HepG2 (cell line): Measurements from ENCODE around the gene MIF. TPM values are rescaled to one million over a fixed set of nuclear protein-coding genes. Genes with fewer than 3 reads are reported as not detected.
A peak's percentile ranks its signal among the peaks of the same experiment; 100 is the strongest.

Experiments
- ATF7-NPFF ChIP-seq: sonication (generic); formaldehyde crosslinking; IDR thresholded peaks from 2 replicates; pipeline ENCODE4 v1.8.1; 2023; ENCODE audit warnings: mild to moderate bottlenecking, low read depth, missing genetic modification reagents, moderate library complexity
- HOXA3 ChIP-seq: sonication (generic); formaldehyde crosslinking; IDR thresholded peaks from 2 replicates; pipeline ENCODE4 v1.5.0; 2020; ENCODE audit warnings: missing genetic modification reagents
- HOXA9 ChIP-seq: sonication (generic); formaldehyde crosslinking; IDR thresholded peaks from 2 replicates; pipeline ENCODE4 v1.8.1; 2022; ENCODE audit warnings: missing genetic modification reagents, mild to moderate bottlenecking, moderate library complexity, borderline replicate concordance
- KLF12 ChIP-seq: sonication (generic); formaldehyde crosslinking; IDR thresholded peaks from 2 replicates; pipeline ENCODE4 v1.4.0; 2020; ENCODE audit warnings: missing genetic modification reagents, borderline replicate concordance
- NONO ChIP-seq, 2 experiments: fragments of 450-650 bp in 1 of 2; sonication (generic) in 1 of 2; formaldehyde crosslinking in 1 of 2; IDR thresholded peaks in 1 of 2; conservative IDR thresholded peaks in 1 of 2; 2 replicates each; pipeline versions ENCODE4 v1.6.1 to v1.8.0; 2017 to 2022; ENCODE audit warnings: mild to moderate bottlenecking in 1 of 2, missing genetic modification reagents in 1 of 2, moderate library complexity in 1 of 2
- PTBP1 ChIP-seq: fragments of 200-400 bp; formaldehyde crosslinking; IDR thresholded peaks from 2 replicates; pipeline ENCODE4 v1.6.1; 2018; ENCODE audit warnings: low read length, low read depth; ENCODE audit not compliant: poor library complexity, severe bottlenecking
- SALL1 ChIP-seq: sonication (generic); formaldehyde crosslinking; IDR thresholded peaks from 2 replicates; pipeline ENCODE4 v1.8.0; 2022; ENCODE audit warnings: mild to moderate bottlenecking, missing genetic modification reagents
- SNAPC2 ChIP-seq: sonication (generic); formaldehyde crosslinking; IDR thresholded peaks from 2 replicates; pipeline ENCODE4 v1.8.1; 2022; ENCODE audit warnings: mild to moderate bottlenecking, missing genetic modification reagents
- TCF12 ChIP-seq, 2 experiments: fragments of 450-650 bp in 1 of 2; sonication (generic) in 1 of 2; formaldehyde crosslinking in 1 of 2; IDR thresholded peaks; 2 replicates each; pipeline versions ENCODE4 v1.6.1 to v1.8.0; 2017 to 2022; ENCODE audit warnings: antibody characterized with exemption in 1 of 2, mild to moderate bottlenecking in 1 of 2, missing genetic modification reagents in 1 of 2, moderate library complexity in 1 of 2
- ZC3H13 ChIP-seq: sonication (generic); formaldehyde crosslinking; IDR thresholded peaks from 2 replicates; pipeline ENCODE4 v1.8.1; 2023; ENCODE audit warnings: mild to moderate bottlenecking, missing genetic modification reagents, moderate library complexity
- ZNF260 ChIP-seq: sonication (generic); formaldehyde crosslinking; IDR thresholded peaks from 2 replicates; pipeline ENCODE4 v1.4.0; 2020; ENCODE audit warnings: missing genetic modification reagents, low read depth, mild to moderate bottlenecking, borderline replicate concordance
- ZNF563 ChIP-seq: sonication (generic); formaldehyde crosslinking; IDR thresholded peaks from 2 replicates; pipeline ENCODE4 v1.8.0; 2022; ENCODE audit warnings: mild to moderate bottlenecking, moderate library complexity, missing genetic modification reagents
- ZNF607 ChIP-seq: sonication (generic); formaldehyde crosslinking; IDR thresholded peaks from 2 replicates; pipeline ENCODE4 v1.5.1; 2020; ENCODE audit warnings: missing genetic modification reagents, mild to moderate bottlenecking, borderline replicate concordance
- ZNF781 ChIP-seq: sonication (generic); formaldehyde crosslinking; IDR thresholded peaks from 2 replicates; pipeline ENCODE4 v1.5.1; 2020; ENCODE audit warnings: borderline replicate concordance, mild to moderate bottlenecking, missing genetic modification reagents; ENCODE audit errors: not compliant biosample characterization
- ZSCAN21 ChIP-seq: sonication (generic); formaldehyde crosslinking; IDR thresholded peaks from 2 replicates; pipeline ENCODE4 v1.8.0; 2022; ENCODE audit warnings: mild to moderate bottlenecking, missing genetic modification reagents, moderate library complexity, borderline replicate concordance
- polyA plus RNA-seq, 8 experiments: library from polyadenylated mRNA; depleted of rRNA in 3 of 8; stranded (reverse) in 7 of 8; unstranded in 1 of 8; fragments of >200 nt; fragmentation: Illumina TruSeq in 4 of 8; extraction: Trizol in 4 of 8; gene quantifications; 2 replicates each; pipeline versions ENCODE4 v1.2.1 to v1.2.3, GENCODE V29; 2011 to 2016; ENCODE audit warnings: low read depth in 4 of 8, missing spikeins in 1 of 8, mixed read lengths in 1 of 8; ENCODE audit not compliant: insufficient read depth in 1 of 8
- total RNA-seq, 5 experiments: library from RNA; depleted of rRNA; stranded (reverse); fragments of >200 nt; fragmentation: Illumina TruSeq; extraction: Trizol; gene quantifications; 2 replicates each; pipeline ENCODE4 v1.2.3, GENCODE V29; 2016; ENCODE audit warnings: low read depth in 1 of 5
- TF ChIP-seq, protein P1 (sequence below): sonication (generic); formaldehyde crosslinking; IDR thresholded peaks from 2 replicates; pipeline ENCODE4 v1.5.0; 2020; ENCODE audit warnings: missing genetic modification reagents, mild to moderate bottlenecking, borderline replicate concordance
- TF ChIP-seq, protein P2 (sequence below): sonication (generic); formaldehyde crosslinking; IDR thresholded peaks from 2 replicates; pipeline ENCODE4 v1.8.0; 2022; ENCODE audit warnings: mild to moderate bottlenecking, missing genetic modification reagents; ENCODE audit not compliant: insufficient replicate concordance
- TF ChIP-seq, protein P3 (sequence below): IDR thresholded peaks from 2 replicates; pipeline ENCODE4 v1.6.1; 2012; ENCODE audit warnings: inconsistent platforms
- TF ChIP-seq, protein P4 (sequence below): sonication (generic); formaldehyde crosslinking; IDR thresholded peaks from 2 replicates; pipeline ENCODE4 v1.4.0; 2020; ENCODE audit warnings: missing genetic modification reagents
- TF ChIP-seq, protein P5 (sequence below): IDR thresholded peaks from 2 replicates; pipeline ENCODE4 v1.6.1; 2018; ENCODE audit warnings: missing genetic modification reagents

Gene MIF
- total and polyA plus RNA-seq, 2 of the 13 experiments (the other 11 are each of a cell fraction or from before 2014, with no cell fraction given), result 634 to 675 TPM

DNA sequence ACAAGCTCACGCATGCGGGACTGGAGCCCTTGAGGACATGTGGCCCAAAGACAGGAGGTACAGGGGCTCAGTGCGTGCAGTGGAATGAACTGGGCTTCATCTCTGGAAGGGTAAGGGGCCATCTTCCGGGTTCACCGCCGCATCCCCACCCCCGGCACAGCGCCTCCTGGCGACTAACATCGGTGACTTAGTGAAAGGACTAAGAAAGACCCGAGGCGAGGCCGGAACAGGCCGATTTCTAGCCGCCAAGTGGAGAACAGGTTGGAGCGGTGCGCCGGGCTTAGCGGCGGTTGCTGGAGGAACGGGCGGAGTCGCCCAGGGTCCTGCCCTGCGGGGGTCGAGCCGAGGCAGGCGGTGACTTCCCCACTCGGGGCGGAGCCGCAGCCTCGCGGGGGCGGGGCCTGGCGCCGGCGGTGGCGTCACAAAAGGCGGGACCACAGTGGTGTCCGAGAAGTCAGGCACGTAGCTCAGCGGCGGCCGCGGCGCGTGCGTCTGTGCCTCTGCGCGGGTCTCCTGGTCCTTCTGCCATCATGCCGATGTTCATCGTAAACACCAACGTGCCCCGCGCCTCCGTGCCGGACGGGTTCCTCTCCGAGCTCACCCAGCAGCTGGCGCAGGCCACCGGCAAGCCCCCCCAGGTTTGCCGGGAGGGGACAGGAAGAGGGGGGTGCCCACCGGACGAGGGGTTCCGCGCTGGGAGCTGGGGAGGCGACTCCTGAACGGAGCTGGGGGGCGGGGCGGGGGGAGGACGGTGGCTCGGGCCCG lies at the start of gene MIF (continued):
- TF ChIP-seq, protein P1, sequence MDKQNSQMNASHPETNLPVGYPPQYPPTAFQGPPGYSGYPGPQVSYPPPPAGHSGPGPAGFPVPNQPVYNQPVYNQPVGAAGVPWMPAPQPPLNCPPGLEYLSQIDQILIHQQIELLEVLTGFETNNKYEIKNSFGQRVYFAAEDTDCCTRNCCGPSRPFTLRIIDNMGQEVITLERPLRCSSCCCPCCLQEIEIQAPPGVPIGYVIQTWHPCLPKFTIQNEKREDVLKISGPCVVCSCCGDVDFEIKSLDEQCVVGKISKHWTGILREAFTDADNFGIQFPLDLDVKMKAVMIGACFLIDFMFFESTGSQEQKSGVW (CRISPR knock-in tag), result 0 out of 2 replicates have a peak, but pooled peaks have one; percentile 2
- TF ChIP-seq ZC3H13 (CRISPR knock-in tag) (peak; percentile 86; the same call in 1 of the 2 replicates), SNAPC2 (CRISPR knock-in tag) (peak; percentile 72; the same call in 1 of the 2 replicates), ZSCAN21 (CRISPR knock-in tag) (peak; percentile 36; the same call in 1 of the 2 replicates), SALL1 (CRISPR knock-in tag) (peak; percentile 82), HOXA9 (CRISPR knock-in tag) (peak; percentile 40; the same call in 1 of the 2 replicates), PTBP1 (no peak), ZNF563 (CRISPR knock-in tag) (peak; percentile 75; the same call in 1 of the 2 replicates), ZNF781 (CRISPR knock-in tag) (peak; percentile 56), ATF7-NPFF (CRISPR knock-in tag) (peak; percentile 86), HOXA3 (peak; percentile 47; the same call in 1 of the 2 replicates), KLF12 (CRISPR knock-in tag) (peak; percentile 62; the same call in 1 of the 2 replicates), ZNF607 (CRISPR knock-in tag) (peak; percentile 95), ZNF260 (CRISPR knock-in tag) (no peak), TCF12 (IDR thresholded peaks at IDR 0.05) (no peak), TCF12 (CRISPR knock-in tag; IDR thresholded peaks at IDR 0.05) (0 out of 2 replicates have a peak, but pooled peaks have one; percentile 19), NONO (IDR thresholded peaks at IDR 0.05) (no peak), NONO (CRISPR knock-in tag; conservative IDR thresholded peaks at IDR 0.05) (peak; percentile 86)
- TF ChIP-seq, protein P2, sequence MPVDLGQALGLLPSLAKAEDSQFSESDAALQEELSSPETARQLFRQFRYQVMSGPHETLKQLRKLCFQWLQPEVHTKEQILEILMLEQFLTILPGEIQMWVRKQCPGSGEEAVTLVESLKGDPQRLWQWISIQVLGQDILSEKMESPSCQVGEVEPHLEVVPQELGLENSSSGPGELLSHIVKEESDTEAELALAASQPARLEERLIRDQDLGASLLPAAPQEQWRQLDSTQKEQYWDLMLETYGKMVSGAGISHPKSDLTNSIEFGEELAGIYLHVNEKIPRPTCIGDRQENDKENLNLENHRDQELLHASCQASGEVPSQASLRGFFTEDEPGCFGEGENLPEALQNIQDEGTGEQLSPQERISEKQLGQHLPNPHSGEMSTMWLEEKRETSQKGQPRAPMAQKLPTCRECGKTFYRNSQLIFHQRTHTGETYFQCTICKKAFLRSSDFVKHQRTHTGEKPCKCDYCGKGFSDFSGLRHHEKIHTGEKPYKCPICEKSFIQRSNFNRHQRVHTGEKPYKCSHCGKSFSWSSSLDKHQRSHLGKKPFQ (CRISPR knock-in tag), result peak; percentile 60
- TF ChIP-seq, protein P3, sequence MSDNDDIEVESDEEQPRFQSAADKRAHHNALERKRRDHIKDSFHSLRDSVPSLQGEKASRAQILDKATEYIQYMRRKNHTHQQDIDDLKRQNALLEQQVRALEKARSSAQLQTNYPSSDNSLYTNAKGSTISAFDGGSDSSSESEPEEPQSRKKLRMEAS, result peak; percentile 81
- TF ChIP-seq, protein P4, sequence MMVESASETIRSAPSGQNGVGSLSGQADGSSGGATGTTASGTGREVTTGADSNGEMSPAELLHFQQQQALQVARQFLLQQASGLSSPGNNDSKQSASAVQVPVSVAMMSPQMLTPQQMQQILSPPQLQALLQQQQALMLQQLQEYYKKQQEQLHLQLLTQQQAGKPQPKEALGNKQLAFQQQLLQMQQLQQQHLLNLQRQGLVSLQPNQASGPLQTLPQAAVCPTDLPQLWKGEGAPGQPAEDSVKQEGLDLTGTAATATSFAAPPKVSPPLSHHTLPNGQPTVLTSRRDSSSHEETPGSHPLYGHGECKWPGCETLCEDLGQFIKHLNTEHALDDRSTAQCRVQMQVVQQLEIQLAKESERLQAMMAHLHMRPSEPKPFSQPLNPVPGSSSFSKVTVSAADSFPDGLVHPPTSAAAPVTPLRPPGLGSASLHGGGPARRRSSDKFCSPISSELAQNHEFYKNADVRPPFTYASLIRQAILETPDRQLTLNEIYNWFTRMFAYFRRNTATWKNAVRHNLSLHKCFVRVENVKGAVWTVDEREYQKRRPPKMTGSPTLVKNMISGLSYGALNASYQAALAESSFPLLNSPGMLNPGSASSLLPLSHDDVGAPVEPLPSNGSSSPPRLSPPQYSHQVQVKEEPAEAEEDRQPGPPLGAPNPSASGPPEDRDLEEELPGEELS (CRISPR knock-in tag), result peak; percentile 62; the same call in 1 of the 2 replicates
- TF ChIP-seq, protein P5, sequence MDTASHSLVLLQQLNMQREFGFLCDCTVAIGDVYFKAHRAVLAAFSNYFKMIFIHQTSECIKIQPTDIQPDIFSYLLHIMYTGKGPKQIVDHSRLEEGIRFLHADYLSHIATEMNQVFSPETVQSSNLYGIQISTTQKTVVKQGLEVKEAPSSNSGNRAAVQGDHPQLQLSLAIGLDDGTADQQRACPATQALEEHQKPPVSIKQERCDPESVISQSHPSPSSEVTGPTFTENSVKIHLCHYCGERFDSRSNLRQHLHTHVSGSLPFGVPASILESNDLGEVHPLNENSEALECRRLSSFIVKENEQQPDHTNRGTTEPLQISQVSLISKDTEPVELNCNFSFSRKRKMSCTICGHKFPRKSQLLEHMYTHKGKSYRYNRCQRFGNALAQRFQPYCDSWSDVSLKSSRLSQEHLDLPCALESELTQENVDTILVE (CRISPR knock-in tag), result no peak; the same call in 1 of the 2 replicates
